GM12874 (cell line): ENCODE data around the gene KCNMB1.

Experiments used
- TF ChIP-seq, protein P1 (sequence below): IDR thresholded peaks from 2 replicates; pipeline ENCODE4 v1.5.1; 2011; ENCODE audit warnings: low read depth, mild to moderate bottlenecking, control low read depth, low read length, moderate library complexity; ENCODE audit not compliant: insufficient read depth

KCNMB1 gene

GRCh38 chr5:170362102-170362501 lies 27.1 kb downstream of the KCNMB1 start:
- TF ChIP-seq, protein P1, sequence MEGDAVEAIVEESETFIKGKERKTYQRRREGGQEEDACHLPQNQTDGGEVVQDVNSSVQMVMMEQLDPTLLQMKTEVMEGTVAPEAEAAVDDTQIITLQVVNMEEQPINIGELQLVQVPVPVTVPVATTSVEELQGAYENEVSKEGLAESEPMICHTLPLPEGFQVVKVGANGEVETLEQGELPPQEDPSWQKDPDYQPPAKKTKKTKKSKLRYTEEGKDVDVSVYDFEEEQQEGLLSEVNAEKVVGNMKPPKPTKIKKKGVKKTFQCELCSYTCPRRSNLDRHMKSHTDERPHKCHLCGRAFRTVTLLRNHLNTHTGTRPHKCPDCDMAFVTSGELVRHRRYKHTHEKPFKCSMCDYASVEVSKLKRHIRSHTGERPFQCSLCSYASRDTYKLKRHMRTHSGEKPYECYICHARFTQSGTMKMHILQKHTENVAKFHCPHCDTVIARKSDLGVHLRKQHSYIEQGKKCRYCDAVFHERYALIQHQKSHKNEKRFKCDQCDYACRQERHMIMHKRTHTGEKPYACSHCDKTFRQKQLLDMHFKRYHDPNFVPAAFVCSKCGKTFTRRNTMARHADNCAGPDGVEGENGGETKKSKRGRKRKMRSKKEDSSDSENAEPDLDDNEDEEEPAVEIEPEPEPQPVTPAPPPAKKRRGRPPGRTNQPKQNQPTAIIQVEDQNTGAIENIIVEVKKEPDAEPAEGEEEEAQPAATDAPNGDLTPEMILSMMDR: no peak

GRCh38 chr5:170361616-170362015 lies 27.6 kb downstream of the KCNMB1 start:
- TF ChIP-seq, protein P1: no peak

DNA sequence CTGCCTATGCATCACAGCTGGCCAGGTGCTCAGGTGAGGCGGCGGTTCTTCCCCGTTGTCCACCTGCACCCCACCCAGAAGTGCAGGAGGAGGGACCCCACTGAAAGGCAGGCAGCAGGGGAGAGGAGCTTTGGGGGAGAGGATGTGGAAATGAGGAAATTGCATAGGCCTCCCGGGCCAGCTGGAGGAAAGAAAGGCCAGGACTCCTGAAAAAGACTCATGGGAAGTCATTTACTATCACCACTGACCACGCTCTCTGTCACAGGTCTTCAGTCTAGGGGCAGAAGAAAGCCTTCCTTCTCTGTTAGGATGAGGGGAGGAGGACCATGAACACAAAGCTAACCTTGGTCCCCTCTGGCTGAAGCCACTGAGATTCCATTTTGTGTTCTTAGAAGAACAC lies 28.1 kb downstream of the KCNMB1 start:
- TF ChIP-seq, protein P1: no peak

GRCh38 chr5:170360709-170361108 lies 28.5 kb downstream of the KCNMB1 start:
- TF ChIP-seq, protein P1: no peak

DNA sequence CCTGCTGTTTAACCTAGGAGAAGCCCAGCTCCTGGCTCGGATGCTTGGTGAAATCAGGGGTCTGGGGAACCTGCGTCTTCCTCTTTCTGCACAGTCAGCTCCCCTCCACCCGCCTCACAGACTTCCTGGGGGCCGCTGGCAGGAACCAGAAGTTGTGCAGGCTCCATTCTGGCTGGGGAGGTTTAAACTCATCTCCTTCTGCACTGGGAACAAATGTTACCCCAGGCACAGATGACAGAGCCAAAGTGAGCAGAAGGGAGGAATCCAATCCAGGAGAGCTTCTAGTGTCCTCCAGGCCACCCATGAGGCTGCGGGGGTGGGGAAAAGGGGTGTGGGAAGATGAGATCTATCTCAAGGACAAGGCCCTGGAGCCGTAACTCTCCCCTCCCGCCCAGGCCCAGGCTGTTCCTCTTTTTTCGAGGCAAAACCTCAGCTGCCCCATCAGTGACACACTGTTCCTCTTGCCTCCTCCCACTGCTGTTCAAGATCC lies 31.2 kb downstream of the KCNMB1 start:
- TF ChIP-seq, protein P1: no peak

- TF ChIP-seq, protein P1: no peak
Observed at GRCh38 chr5:170355601-170356098, 33.5 kb downstream of the KCNMB1 start.

DNA sequence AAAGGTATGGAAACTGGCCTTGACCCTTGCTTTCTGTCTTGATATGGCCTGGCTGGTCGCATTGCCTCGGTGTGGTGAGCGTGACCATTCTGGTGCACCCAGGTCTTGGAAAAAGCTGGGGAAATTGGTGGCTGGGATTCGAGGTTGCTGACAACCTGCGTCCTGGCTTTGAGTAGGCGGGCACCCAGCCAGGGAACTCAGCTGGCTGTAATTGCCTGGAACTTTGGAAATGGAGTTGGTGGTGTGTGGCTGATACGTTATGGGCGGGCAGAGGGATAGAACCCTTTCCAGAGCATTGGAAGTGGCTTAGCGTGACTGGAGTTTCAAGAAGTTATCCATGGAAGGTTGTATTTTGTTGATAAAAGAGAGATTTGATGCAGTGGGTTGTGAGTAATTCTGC lies 35.2 kb downstream of the KCNMB1 start:
- TF ChIP-seq, protein P1: no peak
